ENCODE results near the gene HHAT.
"Not testable (repeated sequence)": the region's sequence is repeated elsewhere in the genome, so short reads cannot be mapped to it uniquely, and the experiment has no call there.

The HHAT gene

DNA sequence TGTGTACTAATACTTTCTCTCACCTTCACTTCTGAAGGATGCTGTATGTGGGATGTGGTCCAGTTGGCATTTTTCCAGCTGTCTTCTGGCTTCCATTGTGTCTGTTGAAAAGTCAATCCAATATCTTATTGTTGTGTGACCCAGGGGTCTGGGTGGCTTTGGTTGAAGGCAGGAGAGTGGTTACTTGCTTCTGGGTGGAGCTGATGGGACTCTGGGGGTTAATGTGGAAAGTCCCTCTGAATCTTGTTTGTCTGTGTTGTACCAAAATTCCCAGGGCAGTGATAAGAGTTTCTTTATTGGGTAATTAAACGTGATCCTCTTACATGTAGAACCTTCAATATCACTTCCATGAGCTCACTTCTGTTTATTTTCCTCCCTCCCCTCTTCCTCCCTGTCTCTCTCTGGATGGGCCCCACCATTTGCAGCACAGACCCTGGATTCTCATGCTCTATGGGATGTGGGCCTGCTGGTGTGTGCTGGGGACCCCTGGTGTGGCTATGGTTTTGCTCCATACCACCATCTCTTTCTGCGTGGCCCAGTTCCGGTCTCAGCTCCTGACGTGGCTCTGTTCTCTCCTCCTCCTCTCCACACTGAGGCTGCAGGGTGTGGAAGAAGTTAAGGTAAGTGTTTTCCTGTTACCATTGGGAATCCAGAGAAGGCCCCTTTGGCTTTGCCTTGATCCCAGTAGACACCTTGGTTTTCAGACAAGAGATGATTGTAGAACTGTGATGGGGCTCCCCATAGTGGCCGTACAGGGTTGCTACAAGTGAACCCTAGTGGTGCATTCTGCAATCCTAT lies 71.5 kb downstream of the HHAT start:
- DNase-seq: peak; percentile 77

- no peak for DNase-seq
Observed at GRCh38 chr1:210402560-210402959, 73.9 kb downstream of the HHAT start.

DNA sequence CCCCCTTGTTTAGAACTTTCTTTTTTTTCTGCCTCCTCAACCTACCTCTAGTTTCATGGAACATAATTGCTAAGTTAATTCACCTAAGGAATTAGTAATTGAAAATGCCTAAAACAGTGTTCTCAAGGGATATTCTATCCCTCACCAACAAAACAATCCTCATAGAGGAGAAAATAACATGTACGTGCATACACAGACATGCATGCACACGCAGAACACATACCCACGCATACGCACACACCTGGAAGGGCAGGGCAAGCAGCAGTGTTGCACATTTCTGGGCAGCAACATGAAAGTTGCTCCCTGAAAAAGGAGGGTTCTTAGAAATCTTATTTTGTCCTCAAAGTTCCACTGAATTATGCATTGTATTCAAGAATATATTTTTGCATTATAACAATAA lies 76.6 kb downstream of the HHAT start:
- DNase-seq: no peak

- not testable (repeated sequence) for DNase-seq
Observed at GRCh38 chr1:210406341-210406740, 77.6 kb downstream of the HHAT start.

DNA sequence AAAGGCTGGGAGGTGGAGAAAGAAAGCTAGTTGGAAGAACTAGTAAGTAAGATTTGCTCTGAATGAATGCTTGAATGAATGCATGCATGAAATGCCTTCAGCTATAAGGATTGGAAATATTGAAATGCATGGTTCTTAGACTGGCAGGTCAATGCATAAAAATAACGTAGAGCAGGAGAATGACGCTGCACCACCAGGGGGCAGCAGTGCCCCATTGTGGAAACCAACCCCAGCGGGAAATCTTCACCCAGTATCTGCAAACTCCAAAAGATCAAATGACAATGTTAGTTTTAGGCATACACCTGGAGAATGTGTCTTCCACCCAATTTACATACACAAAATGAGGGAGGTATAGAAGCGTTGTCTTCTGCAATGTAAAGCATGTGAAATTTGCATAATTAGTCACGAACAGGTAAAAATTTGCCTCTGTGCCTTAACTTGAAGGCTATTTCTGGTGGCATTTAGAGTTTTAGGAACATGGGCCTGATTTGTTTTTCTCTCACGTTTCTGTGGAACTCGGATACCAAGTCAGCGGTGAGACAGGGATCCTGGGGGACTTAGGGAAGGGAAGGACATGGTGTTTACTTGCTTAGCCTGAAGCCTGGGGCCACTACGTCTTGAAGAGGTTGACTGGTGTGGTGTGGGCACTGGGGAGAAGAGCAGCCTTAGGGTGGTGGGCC lies 78.6 kb downstream of the HHAT start:
- DNase-seq: peak; percentile 90

- DNase-seq: no peak
Observed at GRCh38 chr1:210407887-210408252, 79.2 kb downstream of the HHAT start.

- DNase-seq: no peak
Observed at GRCh38 chr1:210412240-210412639, 83.5 kb downstream of the HHAT start.

GRCh38 chr1:210413951-210414350 lies 85.2 kb downstream of the HHAT start:
- DNase-seq: no peak

DNA sequence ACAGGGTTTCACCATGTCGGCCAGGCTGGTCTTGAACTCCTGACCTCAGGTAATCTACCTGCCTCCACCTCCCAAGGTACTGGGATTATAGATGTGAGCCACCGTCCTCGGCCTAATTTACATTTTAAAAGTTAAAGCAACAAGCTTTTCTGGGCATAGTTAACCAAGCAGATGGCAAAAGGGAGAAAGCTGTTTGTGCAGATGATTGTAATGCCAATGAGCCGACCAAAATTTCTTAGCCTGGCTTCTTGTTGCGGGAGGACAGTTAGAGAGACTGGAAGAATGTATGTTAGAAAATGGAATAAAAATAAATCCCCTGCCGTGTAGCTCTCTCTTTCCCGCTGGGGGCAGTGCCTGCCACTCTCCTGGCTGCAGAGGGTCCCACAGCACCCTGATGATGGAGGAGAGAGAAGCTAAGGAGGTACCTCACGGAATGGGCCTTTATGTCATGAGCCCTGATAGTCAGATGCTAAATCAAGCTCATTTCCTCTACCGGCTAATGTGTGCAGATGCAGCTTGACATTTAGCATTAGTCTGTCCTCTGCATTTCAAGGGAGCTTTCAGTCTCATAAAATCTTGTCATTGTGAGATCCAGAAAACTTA lies 87.2 kb downstream of the HHAT start:
- peak; percentile 3 for DNase-seq

DNA sequence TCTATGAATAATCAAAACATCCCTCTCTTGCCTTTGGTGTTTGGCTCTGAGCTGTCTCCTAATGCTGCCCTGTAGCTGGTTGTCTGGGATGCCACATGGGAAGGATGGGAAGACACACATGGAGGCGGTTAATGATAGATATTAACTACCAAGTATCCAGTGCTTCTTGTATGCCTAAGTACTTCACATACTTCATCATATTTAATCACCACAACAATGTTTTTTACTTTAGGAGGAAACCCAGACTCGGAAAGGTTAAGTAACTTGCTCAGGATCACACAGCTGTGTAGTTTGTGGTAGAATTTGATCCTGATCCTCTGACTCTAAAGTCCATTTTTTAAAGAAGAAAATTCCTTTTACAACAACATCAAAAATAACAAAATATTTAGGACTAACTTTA lies 88.0 kb downstream of the HHAT start:
- DNase-seq: no peak

GRCh38 chr1:210417881-210418280 lies 89.2 kb downstream of the HHAT start:
- DNase-seq: no peak

DNA sequence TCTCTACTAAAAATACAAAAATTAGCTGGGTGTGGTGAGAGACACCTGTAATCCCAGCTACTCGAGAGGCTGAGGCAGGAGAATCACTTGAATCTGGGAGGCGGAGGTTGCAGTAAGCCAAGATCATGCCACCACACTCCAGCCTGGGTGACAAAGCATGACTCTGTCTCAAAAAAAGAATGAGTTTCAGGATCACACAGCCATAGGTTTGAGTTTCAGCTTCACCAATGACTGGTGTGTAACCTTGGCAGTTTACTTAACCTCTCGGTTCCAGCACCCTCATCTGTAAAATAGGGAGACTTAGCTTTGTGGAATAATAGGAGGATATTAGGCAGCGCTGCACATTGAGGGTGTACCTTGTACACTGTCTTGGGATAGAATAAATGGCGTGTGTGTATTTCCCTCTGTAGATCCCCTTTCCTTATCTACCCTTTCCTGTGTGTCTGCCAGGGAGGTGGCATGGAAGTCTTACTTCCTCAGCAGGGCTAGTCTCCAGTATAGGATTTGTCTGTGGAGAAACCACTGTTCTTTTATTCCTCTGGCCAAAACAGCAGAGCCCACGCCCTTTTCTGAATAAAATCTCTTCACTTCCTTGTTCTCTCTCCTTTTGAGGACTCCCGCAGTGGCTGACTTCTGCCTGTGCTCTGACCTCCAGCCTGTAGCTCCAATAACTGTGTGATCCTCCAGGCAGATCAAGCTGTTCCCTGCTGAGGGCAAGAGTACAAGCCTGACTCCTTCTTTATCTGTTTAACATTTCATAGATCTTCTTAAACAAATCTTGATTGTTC lies 90.4 kb downstream of the HHAT start:
- no peak for DNase-seq

DNA sequence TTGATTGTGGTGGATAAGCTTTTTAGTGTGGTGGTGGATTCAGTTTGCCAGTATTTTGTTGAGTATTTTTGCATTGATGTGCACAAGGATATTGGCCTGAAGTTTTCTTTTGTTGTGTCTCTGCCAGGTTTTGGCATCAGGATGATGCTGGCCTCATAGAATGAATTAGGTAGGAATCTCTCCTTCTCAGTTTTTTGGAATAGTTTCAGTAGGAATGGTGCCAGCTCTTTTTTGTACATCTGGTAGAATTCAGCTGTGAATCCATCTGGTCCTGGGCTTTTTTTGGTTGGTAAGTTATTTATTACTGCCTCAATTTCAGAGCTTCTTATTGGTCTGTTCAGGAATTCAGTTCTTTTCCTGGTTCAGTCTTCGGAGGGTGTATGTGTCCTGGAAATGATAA lies 98.0 kb downstream of the HHAT start:
- not testable (repeated sequence) for DNase-seq

DNA sequence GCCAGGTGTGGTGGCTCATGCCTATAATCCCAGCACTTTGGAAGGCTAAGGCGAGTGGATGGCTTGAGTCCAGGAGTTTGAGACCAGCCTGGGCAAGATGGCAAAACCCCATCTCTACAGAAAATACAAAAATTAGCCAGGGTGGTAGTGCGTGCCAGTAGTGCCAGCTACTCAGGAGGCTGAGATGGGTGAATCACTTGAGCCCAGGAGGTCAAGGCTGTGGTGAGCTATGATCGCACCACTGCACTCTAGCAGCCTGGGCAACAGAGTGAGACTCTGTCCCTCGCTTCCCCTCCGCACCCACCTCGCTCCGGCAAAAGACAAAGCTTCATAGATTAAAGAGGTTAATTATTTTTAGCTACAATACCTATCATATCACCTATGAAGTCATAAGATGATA lies 100.0 kb downstream of the HHAT start:
- no peak for DNase-seq

GRCh38 chr1:210434223-210434622 lies 105.5 kb downstream of the HHAT start:
- no peak for DNase-seq

DNA sequence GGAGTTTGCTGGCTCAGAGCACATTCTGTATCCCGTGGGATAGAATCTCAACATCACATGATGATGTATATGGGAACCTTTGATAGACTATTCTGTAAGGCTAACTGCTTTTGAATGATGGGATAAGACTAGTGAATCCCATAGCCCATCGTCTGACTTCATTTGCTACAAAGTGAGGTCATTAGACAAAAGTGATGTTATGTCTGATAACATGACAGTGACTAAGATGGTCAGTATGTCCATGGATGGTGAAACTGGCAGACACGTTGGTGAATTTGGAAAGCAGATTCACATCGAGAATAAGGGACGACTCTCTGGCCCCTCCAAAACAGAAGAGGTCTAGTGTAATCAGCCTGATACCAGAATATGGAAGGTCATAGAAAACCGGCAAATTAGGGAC lies 108.4 kb downstream of the HHAT start:
- DNase-seq: no peak

DNA sequence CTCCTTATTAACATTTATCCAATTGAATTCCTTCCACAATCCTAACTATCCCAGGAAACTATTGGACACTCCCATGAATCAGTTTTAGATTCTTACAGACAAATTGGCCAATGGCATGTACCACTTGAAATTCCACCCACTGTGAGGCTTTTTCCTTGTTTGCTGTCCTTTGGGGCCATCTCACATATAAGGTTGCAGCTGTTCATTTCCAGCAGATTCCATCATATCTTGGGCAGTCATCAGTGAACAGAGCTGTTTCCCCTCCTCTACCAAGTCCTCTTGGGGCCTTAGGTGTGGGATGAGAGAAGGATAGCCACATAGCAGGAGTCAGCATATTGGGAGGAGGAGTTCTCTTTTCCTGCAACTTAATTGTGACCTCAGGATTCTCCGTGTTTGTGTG lies 109.1 kb downstream of the HHAT start:
- no peak for DNase-seq

DNA sequence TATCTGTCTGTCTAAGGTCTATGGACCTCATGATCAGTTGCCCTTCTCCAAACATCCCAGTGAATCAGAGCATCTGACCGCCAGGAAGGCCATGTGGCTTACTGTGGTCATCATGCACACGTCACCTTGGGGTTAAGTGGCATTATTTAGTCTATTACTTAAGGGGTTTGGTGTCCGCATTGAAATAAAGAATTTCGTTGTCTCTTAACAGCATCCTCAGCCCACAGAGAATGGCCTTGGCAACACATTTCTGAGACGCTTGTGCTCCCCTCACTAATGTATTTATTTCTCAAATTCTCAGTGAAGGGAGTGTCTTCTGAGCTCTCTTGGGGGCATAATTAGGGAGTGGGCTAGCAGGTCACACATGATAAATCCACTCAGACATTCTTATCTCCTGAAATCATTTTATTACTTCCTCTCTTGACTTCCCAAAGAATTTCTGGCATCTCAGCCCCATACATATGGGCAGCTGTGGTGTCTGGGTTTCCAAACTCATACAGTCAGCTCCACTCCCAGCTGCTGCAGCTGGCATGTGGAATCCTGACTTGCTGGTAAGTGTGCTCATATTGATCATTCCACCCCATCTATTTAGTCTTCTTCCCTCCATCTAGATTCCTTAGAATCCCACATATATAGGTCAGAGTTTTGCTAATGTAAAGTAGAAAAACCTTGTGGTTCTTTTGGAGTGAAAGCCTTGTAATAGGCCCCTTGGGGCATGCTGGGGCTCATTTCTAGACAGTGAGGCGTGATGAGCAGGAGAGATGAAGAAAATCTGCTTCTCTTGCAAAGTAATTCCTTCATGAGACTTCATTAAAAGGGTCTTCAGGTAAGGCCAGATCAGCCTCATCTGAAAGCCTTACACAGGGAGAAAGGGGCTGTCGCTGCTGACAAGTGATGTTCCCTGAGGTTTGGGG lies 110.5 kb downstream of the HHAT start:
- peak; percentile 63 for DNase-seq

GRCh38 chr1:210440081-210440480 lies 111.4 kb downstream of the HHAT start:
- no peak for DNase-seq

DNA sequence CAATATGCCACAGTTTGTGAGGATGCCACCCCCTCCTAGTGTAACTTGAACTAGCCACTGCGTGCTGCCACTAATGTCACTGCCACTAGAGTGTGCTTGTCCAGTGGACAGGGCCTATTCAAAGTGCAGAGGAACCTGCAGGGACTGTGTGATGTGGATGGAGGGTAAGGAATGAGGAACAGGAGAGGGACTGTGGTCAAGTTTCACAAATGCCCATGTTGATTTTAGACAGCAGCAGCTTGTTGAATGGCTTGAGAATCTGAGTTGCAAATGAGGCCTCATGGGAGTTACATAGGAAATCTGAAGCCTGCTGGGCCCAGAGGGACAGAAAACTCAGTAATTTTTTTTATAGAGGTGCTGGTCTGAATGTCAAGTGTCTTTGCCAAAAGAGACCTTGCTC lies 112.3 kb downstream of the HHAT start:
- DNase-seq: no peak

- DNase-seq: no peak
Observed at GRCh38 chr1:210445485-210445884, 116.8 kb downstream of the HHAT start.

DNA sequence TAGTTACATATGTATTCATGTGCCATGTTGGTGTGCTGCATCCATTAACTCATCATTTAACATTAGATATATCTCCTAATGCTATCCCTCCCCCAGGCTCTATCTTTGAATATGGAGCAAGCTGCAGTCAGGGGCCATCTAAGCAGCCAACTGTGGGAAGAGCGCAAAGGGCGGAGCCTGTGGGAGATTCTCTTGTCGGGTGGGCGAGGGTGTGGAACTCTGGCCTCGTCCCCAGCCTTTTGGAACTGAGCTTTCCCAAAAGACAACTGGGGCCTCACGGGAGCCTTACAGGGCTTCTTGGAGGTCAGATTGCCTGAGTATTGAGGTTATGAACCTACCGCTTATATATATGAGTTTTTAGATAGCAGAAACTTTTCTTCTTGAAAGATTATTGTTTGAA lies 117.2 kb downstream of the HHAT start:
- DNase-seq: no peak

All from eye (tissue), 1 donor.